ENCODE results near the gene SPOCK1.
"Not testable (repeated sequence)": the region's sequence is repeated elsewhere in the genome, so short reads cannot be mapped to it uniquely, and the experiment has no call there.

The SPOCK1 gene

DNA sequence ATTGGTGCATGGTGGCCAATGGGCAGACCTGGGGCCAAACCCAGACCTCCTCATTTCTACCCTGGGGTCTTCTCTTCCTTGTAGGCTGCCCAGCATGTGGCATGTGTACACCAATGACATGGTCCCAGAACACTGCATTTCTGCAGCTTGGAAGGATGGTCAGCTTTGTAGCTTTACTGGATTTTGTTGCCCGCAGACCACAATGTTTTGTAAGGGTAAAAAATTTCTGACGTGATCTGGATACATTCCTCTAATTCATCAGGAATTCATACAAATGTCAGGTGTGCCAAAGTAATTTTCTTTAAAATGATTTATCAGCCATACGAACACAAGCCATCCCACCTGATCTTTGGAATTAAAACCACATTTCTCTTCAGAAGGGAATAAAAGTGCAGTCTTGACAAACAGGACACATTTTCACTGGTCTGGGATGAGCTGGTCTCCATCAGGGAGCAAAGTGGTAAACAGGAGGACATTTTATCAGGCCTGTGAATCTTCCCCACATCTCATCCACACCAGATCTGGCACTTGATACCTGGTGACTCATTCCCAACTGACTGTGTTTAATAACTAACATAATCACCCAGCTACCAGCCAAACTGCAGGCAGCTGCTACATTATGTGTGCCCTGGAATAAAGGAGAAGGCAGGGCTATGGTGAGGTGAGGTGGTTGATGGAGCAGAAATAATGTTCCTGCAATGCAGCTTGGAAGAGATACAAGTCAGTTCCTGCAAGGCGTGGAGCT lies 103.9 kb downstream of the SPOCK1 start:
- TF ChIP-seq, protein P1, sequence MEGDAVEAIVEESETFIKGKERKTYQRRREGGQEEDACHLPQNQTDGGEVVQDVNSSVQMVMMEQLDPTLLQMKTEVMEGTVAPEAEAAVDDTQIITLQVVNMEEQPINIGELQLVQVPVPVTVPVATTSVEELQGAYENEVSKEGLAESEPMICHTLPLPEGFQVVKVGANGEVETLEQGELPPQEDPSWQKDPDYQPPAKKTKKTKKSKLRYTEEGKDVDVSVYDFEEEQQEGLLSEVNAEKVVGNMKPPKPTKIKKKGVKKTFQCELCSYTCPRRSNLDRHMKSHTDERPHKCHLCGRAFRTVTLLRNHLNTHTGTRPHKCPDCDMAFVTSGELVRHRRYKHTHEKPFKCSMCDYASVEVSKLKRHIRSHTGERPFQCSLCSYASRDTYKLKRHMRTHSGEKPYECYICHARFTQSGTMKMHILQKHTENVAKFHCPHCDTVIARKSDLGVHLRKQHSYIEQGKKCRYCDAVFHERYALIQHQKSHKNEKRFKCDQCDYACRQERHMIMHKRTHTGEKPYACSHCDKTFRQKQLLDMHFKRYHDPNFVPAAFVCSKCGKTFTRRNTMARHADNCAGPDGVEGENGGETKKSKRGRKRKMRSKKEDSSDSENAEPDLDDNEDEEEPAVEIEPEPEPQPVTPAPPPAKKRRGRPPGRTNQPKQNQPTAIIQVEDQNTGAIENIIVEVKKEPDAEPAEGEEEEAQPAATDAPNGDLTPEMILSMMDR (IDR thresholded peaks at IDR 0.05; ENCODE audit: borderline replicate concordance, insufficient read depth, low read depth, low read length) = no peak
- no peak overlapping the region for H3K4me3 ChIP-seq (ENCODE audit: low read depth, low read length)

DNA sequence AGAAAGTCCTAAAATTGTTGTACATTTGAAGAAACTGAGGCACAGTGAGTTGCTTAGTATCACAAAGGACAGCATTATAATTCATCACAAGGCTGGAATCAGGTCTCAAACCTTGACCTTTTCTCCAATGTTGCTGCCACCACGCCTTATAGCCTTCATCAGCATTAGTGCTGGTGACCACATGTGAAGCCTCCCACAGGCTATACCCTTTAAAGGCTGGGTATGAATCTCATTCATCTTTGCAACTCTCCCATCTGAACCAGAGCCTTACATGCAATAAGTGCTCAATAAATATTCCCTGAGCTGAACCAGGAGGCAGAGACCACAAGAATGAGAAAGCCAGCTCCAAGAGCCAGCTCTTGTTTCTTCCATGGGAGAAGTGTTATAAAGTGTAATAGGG lies 104.7 kb downstream of the SPOCK1 start:
- TF ChIP-seq, protein P1 (IDR thresholded peaks at IDR 0.05; ENCODE audit: borderline replicate concordance, insufficient read depth, low read depth, low read length) = no peak
- no peak overlapping the region for H3K4me3 ChIP-seq (ENCODE audit: low read depth, low read length)

DNA sequence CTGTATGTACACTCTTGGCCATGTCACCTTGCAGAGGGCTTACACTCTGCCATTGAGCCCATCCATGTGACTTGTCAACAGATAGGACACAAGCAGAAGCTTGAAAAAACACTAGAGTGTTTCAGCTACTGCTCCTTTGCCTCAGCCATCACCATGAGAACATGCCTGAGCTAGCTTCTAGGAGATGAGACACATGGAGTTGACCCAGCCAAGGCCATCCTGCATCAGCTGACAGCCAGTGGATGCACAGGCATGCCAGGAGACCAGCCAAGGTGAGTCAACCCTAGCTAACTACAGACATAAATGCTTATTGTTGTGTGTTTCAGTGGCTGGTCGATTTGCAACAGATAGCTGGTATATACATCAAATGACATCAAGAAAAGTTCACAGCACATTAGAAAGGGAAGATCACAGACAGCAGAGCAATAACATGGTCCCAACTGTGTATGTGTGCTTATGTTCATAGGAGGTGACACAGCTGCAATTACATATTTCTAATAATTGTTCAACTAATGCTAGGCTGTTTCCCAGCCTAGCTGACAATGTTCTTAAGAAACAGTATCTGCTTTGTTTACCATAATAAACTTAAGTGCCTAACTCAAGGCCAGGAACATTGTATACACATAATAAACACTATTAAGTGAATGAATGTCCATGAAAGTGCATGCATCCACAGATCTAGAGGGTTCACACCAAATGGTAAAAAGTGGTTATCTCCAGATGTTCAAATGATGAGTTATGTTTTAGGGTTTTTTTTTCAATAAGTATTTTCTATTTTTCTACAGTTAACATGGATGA lies 105.7 kb downstream of the SPOCK1 start:
- H3K4me3 ChIP-seq (ENCODE audit: low read depth, low read length) = no peak overlapping the region
- TF ChIP-seq, protein P1 (IDR thresholded peaks at IDR 0.05; ENCODE audit: borderline replicate concordance, insufficient read depth, low read depth, low read length) = no peak

DNA sequence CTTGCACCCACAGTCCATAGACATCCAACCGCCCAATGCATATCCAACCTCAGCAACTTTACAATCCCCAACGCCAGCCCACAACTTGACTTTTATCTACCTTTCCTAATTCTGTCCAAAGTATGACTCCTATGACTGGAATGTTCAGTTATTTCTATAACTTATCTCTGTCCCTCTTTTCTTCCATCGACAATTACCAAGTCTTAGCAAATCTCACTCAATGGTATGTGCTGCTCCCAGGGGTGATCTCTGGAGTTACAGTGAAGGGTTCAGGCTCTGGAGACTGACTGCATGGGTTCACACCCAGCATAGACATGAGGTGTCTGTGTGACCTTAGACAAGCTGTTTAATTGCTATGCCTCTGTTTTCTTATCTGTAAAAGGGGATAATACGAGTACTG lies 106.9 kb downstream of the SPOCK1 start:
- TF ChIP-seq, protein P1 (IDR thresholded peaks at IDR 0.05; ENCODE audit: borderline replicate concordance, insufficient read depth, low read depth, low read length) = no peak
- no peak overlapping the region for H3K4me3 ChIP-seq (ENCODE audit: low read depth, low read length)

DNA sequence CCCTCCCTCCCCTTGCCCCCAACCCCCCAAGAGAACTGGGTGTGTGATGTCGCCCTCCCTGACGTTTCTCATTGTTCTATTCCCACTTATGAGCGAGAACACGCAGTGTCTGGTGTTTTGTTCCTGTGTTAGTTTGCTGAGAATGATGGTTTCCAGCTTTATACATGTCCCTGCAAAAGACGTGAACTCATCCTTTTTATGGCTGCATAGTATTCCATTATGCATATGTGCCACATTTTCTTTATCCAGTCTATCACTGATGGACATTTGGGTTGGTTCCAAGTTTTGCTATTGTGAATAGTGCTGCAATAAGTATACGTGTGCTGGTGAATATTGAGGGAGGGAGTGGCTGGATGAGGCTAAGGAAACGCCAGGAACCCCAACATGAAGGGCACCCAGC lies 108.1 kb downstream of the SPOCK1 start:
- H3K4me3 ChIP-seq (ENCODE audit: low read depth, low read length) = not testable (repeated sequence)

DNA sequence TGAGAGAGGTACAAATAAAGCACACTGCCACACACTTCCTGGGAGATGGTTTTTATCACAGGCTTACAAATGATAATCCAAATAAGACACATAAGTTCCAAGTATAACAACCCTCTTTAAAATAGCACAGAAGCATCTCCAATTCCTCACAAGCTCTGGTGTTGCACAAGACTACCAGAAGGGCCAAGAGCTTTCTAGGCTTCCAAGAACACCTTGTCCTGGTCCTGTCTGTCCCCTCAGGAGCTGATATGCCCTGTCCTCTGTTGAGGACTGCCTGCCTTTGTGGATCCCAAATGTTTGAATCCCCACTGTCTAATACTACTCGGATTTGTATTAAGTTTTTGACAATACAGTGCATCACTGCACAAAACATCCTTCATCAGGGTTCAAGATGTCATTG lies 110.1 kb downstream of the SPOCK1 start:
- H3K4me3 ChIP-seq (ENCODE audit: low read depth, low read length) = no peak overlapping the region
- TF ChIP-seq, protein P1 (IDR thresholded peaks at IDR 0.05; ENCODE audit: borderline replicate concordance, insufficient read depth, low read depth, low read length) = no peak

DNA sequence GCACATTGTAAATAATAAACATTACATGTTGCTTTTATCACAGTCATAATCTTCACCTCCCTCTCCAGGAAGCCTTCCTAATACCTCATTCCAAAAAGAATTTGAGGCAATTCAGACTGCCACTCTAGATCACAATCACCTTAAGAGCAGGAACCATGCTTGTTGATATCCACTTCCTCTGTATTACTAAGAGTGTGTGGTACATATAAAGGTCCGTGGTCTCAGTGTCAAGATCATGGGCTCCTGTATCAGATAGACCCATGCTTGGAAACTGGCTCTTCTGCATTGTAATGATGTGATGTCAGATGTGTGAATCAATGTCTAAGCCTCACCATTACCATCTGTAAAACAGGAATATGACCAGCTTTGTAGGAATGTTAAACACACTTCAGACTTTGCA lies 114.1 kb downstream of the SPOCK1 start:
- H3K4me3 ChIP-seq (ENCODE audit: low read depth, low read length) = no peak overlapping the region
- TF ChIP-seq, protein P1 (IDR thresholded peaks at IDR 0.05; ENCODE audit: borderline replicate concordance, insufficient read depth, low read depth, low read length) = no peak

Measured in GM12875 (cell line).